Body of pancreas (tissue), 4 donors: Measurements from ENCODE around the gene ARHGAP24. TPM values are rescaled to one million over a fixed set of nuclear protein-coding genes. Genes with fewer than 3 reads are reported as not detected.

Source experiments
- ATAC-seq: fragments of 150-250 bp; one replicate; pipeline ENCODE4 v1.9.1; 2016
- DNase-seq, 4 donors: peaks; one replicate each; pipeline ENCODE4 v3.0.0-alpha.2; 2019
- H3K27ac ChIP-seq, 4 donors: fragments of 200-600 bp; sonication (generic); 1 replicate in 3 of 4; 2 replicates in 1 of 4; pipeline versions ENCODE4 v1.5.1 to v1.6.1; 2016 to 2019; ENCODE audit warnings: mild to moderate bottlenecking in 1 of 4, mixed read lengths in 1 of 4, moderate library complexity in 1 of 4
- H3K27me3 ChIP-seq, 2 donors: fragments of 200-600 bp; sonication (generic); one replicate each; pipeline ENCODE4 v1.6.0; 2016; ENCODE audit warnings: mild to moderate bottlenecking in 1 of 2
- H3K36me3 ChIP-seq, 2 donors: fragments of 200-600 bp; sonication (generic); replicated peaks in 1 of 2; 2 replicates each; pipeline ENCODE4 v1.5.1; 2016; ENCODE audit warnings: low read depth in 2 of 2; ENCODE audit not compliant: insufficient read depth in 1 of 2
- H3K4me1 ChIP-seq: fragments of 200-600 bp; sonication (generic); one replicate; pipeline ENCODE4 v1.6.0; 2016
- H3K4me3 ChIP-seq, 2 donors: fragments of 200-600 bp; sonication (generic); 1 replicate in 1 of 2; 2 replicates in 1 of 2; pipeline ENCODE4 v1.5.1; 2016 to 2019
- H3K9me3 ChIP-seq, 3 donors: fragments of 200-600 bp; sonication (generic); 1 replicate in 2 of 3; 2 replicates in 1 of 3; pipeline ENCODE4 v1.5.1; 2016
- POLR2A ChIP-seq, 3 donors: fragments of 450-650 bp; IDR thresholded peaks; one replicate each; pipeline ENCODE4 v1.6.1; 2016; ENCODE audit warnings: antibody characterized with exemption in 3 of 3, mild to moderate bottlenecking in 2 of 3
- WGBS, 2 donors: methylation state at CpG; one replicate each; pipeline ENCODE4 v1.1.5; 2017; 5-methylcytosine and 5-hydroxymethylcytosine counted together
- intact Hi-C: fragments of 100-400 bp; cut with DNase I; formaldehyde crosslinking; loops from one replicate; pipeline ENCODE4 v1.15.1; 2023
- total RNA-seq, 2 donors: library from RNA; depleted of rRNA; stranded (reverse); fragments of >200 nt; gene quantifications; one replicate each; pipeline ENCODE4 v1.1.0, GENCODE V29; 2016
- TF ChIP-seq, protein P1 (sequence below), 7 experiments: fragments of 450-650 bp in 4 of 7; fragments of 200-600 bp in 3 of 7; sonication (generic) in 3 of 7; IDR thresholded peaks; one replicate each; pipeline ENCODE4 v1.5.1; 2016 to 2019; ENCODE audit warnings: antibody characterized with exemption in 7 of 7

Gene ARHGAP24
- total RNA-seq, 2 donors from 2014 or later = 43.3 to 113 TPM

DNA sequence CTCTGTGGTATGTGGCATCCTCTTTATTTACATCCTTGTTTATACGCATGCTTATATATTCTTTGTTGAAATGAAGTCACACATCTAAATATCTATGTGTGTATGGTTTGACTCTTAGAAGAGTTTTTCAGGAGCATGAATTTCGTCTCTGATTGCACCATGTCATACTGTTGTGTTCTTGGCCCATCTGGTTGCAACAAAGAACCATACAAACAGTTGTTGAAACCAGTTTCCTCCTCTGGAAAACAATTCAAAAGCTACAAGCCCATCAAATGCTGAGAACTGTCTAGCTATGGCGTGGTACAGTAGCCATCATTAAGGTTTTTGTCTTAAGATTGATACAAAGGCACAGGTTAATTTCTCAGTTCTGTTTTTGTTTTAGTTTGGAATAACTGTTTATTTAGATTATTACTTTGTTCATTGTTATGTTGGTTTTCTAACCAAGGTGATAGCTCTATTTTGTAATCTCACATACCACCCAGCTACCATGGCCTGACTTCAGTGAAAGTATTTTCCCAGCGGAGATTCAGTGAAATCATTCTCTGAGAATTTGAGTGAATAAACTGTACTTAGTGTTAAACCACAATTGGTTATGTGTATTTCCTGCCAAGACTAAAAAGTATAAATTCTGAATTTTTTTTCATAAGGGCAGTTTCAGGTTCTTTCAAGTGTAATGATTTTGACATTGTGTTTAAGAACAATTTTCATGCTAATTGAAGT is 91.0 kb downstream of the ARHGAP24 start:
- DNase-seq (no peak), ATAC-seq (no peak)
- no peak for TF ChIP-seq POLR2A (IDR thresholded peaks at IDR 0.05)
- TF ChIP-seq, protein P1, sequence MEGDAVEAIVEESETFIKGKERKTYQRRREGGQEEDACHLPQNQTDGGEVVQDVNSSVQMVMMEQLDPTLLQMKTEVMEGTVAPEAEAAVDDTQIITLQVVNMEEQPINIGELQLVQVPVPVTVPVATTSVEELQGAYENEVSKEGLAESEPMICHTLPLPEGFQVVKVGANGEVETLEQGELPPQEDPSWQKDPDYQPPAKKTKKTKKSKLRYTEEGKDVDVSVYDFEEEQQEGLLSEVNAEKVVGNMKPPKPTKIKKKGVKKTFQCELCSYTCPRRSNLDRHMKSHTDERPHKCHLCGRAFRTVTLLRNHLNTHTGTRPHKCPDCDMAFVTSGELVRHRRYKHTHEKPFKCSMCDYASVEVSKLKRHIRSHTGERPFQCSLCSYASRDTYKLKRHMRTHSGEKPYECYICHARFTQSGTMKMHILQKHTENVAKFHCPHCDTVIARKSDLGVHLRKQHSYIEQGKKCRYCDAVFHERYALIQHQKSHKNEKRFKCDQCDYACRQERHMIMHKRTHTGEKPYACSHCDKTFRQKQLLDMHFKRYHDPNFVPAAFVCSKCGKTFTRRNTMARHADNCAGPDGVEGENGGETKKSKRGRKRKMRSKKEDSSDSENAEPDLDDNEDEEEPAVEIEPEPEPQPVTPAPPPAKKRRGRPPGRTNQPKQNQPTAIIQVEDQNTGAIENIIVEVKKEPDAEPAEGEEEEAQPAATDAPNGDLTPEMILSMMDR (IDR thresholded peaks at IDR 0.05) = no peak
- Histone ChIP-seq H3K36me3 (no peaks in the 10 kb centered on the region), H3K4me3 (no peak overlapping the region), H3K9me3 (no peaks in the 10 kb centered on the region), H3K27me3 (no peaks in the 10 kb centered on the region), H3K27ac (no peak overlapping the region), H3K4me1 (peaks cover 3% of the 10 kb centered on the region)
- intact Hi-C loops = no loop called here
- WGBS, 2 donors = 91 to 97% methylated on average over 4 of the region's 4 CpGs

- no peaks in the 10 kb centered on the region for H3K9me3 ChIP-seq
- intact Hi-C loops = no loop called here
- H3K4me3 ChIP-seq = no peak overlapping the region
- DNase-seq (no peak), ATAC-seq (no peak)
- no peaks in the 10 kb centered on the region for H3K27me3 ChIP-seq
- no peaks in the 10 kb centered on the region for H3K36me3 ChIP-seq
- TF ChIP-seq, protein P1 (IDR thresholded peaks at IDR 0.05) = no peak
- no peak for TF ChIP-seq POLR2A (IDR thresholded peaks at IDR 0.05)
- 84 to 92% methylated on average over 2 of the region's 2 CpGs for WGBS, 2 donors
- H3K4me1 ChIP-seq = peaks cover 3% of the 10 kb centered on the region
- no peak overlapping the region for H3K27ac ChIP-seq
These were observed 94.9 kb downstream of the ARHGAP24 start for GRCh38 chr4:85569730-85570299.

GRCh38 chr4:85570388-85570787 is 95.4 kb downstream of the ARHGAP24 start:
- intact Hi-C loops = no loop called here
- TF ChIP-seq POLR2A (IDR thresholded peaks at IDR 0.05) = no peak
- TF ChIP-seq, protein P1 (IDR thresholded peaks at IDR 0.05) = no peak
- WGBS, 2 donors = 84 to 92% methylated on average over 3 of the region's 3 CpGs
- Histone ChIP-seq H3K4me3 (no peak overlapping the region), H3K27me3 (no peaks in the 10 kb centered on the region), H3K4me1 (peaks cover 3% of the 10 kb centered on the region), H3K27ac (no peak overlapping the region), H3K9me3 (no peaks in the 10 kb centered on the region), H3K36me3 (no peaks in the 10 kb centered on the region)
- no peak for ATAC-seq
- DNase-seq = no peak

- no peaks in the 10 kb centered on the region for H3K27me3 ChIP-seq
- DNase-seq (no peak), ATAC-seq (no peak)
- TF ChIP-seq, protein P1 (IDR thresholded peaks at IDR 0.05) = no peak
- no peak for TF ChIP-seq POLR2A (IDR thresholded peaks at IDR 0.05)
- intact Hi-C loops = no loop called here
- H3K27ac ChIP-seq = no peak overlapping the region
- no peaks in the 10 kb centered on the region for H3K9me3 ChIP-seq
- peaks cover 3% of the 10 kb centered on the region for H3K4me1 ChIP-seq
- H3K4me3 ChIP-seq = no peak overlapping the region
- no peaks in the 10 kb centered on the region for H3K36me3 ChIP-seq
These were observed 96.1 kb downstream of the ARHGAP24 start for GRCh38 chr4:85571008-85571407.

GRCh38 chr4:85573270-85573669 is 98.3 kb downstream of the ARHGAP24 start:
- Histone ChIP-seq H3K36me3 (no peaks in the 10 kb centered on the region), H3K4me3 (no peak overlapping the region), H3K4me1 (peaks cover 3% of the 10 kb centered on the region), H3K9me3 (no peaks in the 10 kb centered on the region), H3K27ac (no peak overlapping the region), H3K27me3 (no peaks in the 10 kb centered on the region)
- 100% methylated on average over 1 of the region's 1 CpG for WGBS, 2 donors
- ATAC-seq = no peak
- intact Hi-C loops = no loop called here
- no peak for DNase-seq
- TF ChIP-seq, protein P1 (IDR thresholded peaks at IDR 0.05) = no peak
- no peak for TF ChIP-seq POLR2A (IDR thresholded peaks at IDR 0.05)
